Trophoblast cell (in vitro differentiated cells and primary cell): Measurements from ENCODE around the gene CERS6.

Source experiments
- DNase-seq, 2 donors: peaks; one replicate each; pipeline ENCODE4 v3.0.0-alpha.2; 2016
- H2AFZ ChIP-seq: 2 replicates; pipeline ENCODE4 v1.6.1; 2013; ENCODE audit warnings: low read length, moderate library complexity, mild to moderate bottlenecking; ENCODE audit not compliant: insufficient read depth, poor library complexity
- H2AK5ac ChIP-seq: 2 replicates; pipeline ENCODE4 v1.6.1; 2013; ENCODE audit warnings: mild to moderate bottlenecking, low read length
- H2BK120ac ChIP-seq: 2 replicates; pipeline ENCODE4 v1.6.1; 2013; ENCODE audit warnings: low read length, mild to moderate bottlenecking, moderate library complexity; ENCODE audit not compliant: insufficient read depth, poor library complexity
- H2BK12ac ChIP-seq: 2 replicates; pipeline ENCODE4 v1.6.1; 2013; ENCODE audit warnings: mild to moderate bottlenecking, low read length, moderate library complexity
- H2BK5ac ChIP-seq: 2 replicates; pipeline ENCODE4 v1.6.1; 2013; ENCODE audit warnings: low read length, low read depth, moderate library complexity, mild to moderate bottlenecking; ENCODE audit not compliant: poor library complexity
- H3K14ac ChIP-seq: 2 replicates; pipeline ENCODE4 v1.6.1; 2013; ENCODE audit warnings: mild to moderate bottlenecking, low read length
- H3K18ac ChIP-seq: 2 replicates; pipeline ENCODE4 v1.6.1; 2013; ENCODE audit warnings: mild to moderate bottlenecking, low read length
- H3K23ac ChIP-seq: 2 replicates; pipeline ENCODE4 v1.6.1; 2013; ENCODE audit warnings: low read length
- H3K27ac ChIP-seq: 2 replicates; pipeline ENCODE4 v1.5.1; 2013; ENCODE audit warnings: low read depth, mild to moderate bottlenecking, inconsistent platforms, low read length, moderate library complexity
- H3K27me3 ChIP-seq: 2 replicates; pipeline ENCODE4 v1.6.1; 2013; ENCODE audit warnings: inconsistent platforms, mild to moderate bottlenecking, low read length, moderate library complexity; ENCODE audit not compliant: insufficient read depth
- H3K36me3 ChIP-seq, 2 experiments: 1 replicate in 1 of 2; 2 replicates in 1 of 2; pipeline ENCODE4 v1.6.1; 2013; ENCODE audit warnings: low read length in 2 of 2, mild to moderate bottlenecking in 2 of 2, moderate library complexity in 1 of 2; ENCODE audit not compliant: insufficient read depth in 2 of 2, control insufficient read depth in 1 of 2
- H3K4ac ChIP-seq: 2 replicates; pipeline ENCODE4 v1.6.1; 2013; ENCODE audit warnings: low read depth, mild to moderate bottlenecking, low read length, moderate library complexity
- H3K4me1 ChIP-seq, 2 experiments: 1 replicate in 1 of 2; 2 replicates in 1 of 2; pipeline ENCODE4 v1.6.1; 2013; ENCODE audit warnings: low read length in 2 of 2, mild to moderate bottlenecking in 2 of 2, moderate library complexity in 1 of 2; ENCODE audit not compliant: insufficient read depth in 2 of 2, control insufficient read depth in 1 of 2
- H3K4me2 ChIP-seq: 2 replicates; pipeline ENCODE4 v1.6.1; 2013; ENCODE audit warnings: inconsistent platforms, mild to moderate bottlenecking, low read length, moderate library complexity
- H3K4me3 ChIP-seq: 2 replicates; pipeline ENCODE4 v1.5.1; 2013; ENCODE audit warnings: mild to moderate bottlenecking, low read depth, low read length, inconsistent platforms
- H3K79me1 ChIP-seq: one replicate; pipeline ENCODE4 v1.6.1; 2013; ENCODE audit warnings: low read length
- H3K79me2 ChIP-seq: 2 replicates; pipeline ENCODE4 v1.6.1; 2013; ENCODE audit warnings: low read length, mild to moderate bottlenecking; ENCODE audit not compliant: control insufficient read depth, insufficient read depth, poor library complexity
- H3K9ac ChIP-seq: 2 replicates; pipeline ENCODE4 v1.6.1; 2013; ENCODE audit warnings: mild to moderate bottlenecking, low read length
- H3K9me3 ChIP-seq: 2 replicates; pipeline ENCODE4 v1.6.1; 2013; ENCODE audit warnings: low read depth, mild to moderate bottlenecking, control low read depth, inconsistent platforms, low read length; ENCODE audit not compliant: insufficient read depth
- H4K12ac ChIP-seq: 2 replicates; pipeline ENCODE4 v1.6.1; 2013; ENCODE audit warnings: low read depth, mild to moderate bottlenecking, low read length, moderate library complexity
- H4K8ac ChIP-seq: 2 replicates; pipeline ENCODE4 v1.6.1; 2013; ENCODE audit warnings: low read depth, mild to moderate bottlenecking, low read length, moderate library complexity
- H4K91ac ChIP-seq: one replicate; pipeline ENCODE4 v1.6.1; 2013; ENCODE audit warnings: low read depth, mild to moderate bottlenecking, low read length, moderate library complexity
- WGBS: extraction: QIAGEN DNeasy Blood & Tissue Kit; methylation state at CpG from one replicate; pipeline ENCODE4 v1.1.7; 2013; ENCODE audit warnings: missing lambda C conversion rate; ENCODE audit not compliant: insufficient read length, insufficient coverage; ENCODE audit errors: extremely low coverage; 5-methylcytosine and 5-hydroxymethylcytosine counted together

CERS6 gene

GRCh38 chr2:168427451-168427850, 28.6 kb upstream of the CERS6 start:
- H3K14ac ChIP-seq: no peak overlapping the region
- no peak overlapping the region for H3K18ac ChIP-seq
- H3K4me2 ChIP-seq: no peak overlapping the region
- no peaks in the 10 kb centered on the region for H3K27me3 ChIP-seq
- no peak overlapping the region for H4K8ac ChIP-seq
- no CpG with 5 or more reads among the region's 3 CpGs for WGBS
- H3K27ac ChIP-seq: no peak overlapping the region
- H3K9me3 ChIP-seq: peaks cover 2% of the 10 kb centered on the region
- no peak overlapping the region for H2BK120ac ChIP-seq
- no peak overlapping the region for H2AK5ac ChIP-seq
- H3K9ac ChIP-seq: no peak overlapping the region
- no peak for DNase-seq
- H2AFZ ChIP-seq: no peak overlapping the region
- no peaks in the 10 kb centered on the region for H3K79me1 ChIP-seq
- no peak overlapping the region for H3K4me3 ChIP-seq
- no peak overlapping the region for H3K4ac ChIP-seq
- no peak overlapping the region for H2BK5ac ChIP-seq
- no peak overlapping the region for H4K12ac ChIP-seq
- no peak overlapping the region for H4K91ac ChIP-seq
- H3K4me1 ChIP-seq: peaks cover 0 to 5% of the 10 kb centered on the region in 2 experiments
- H3K79me2 ChIP-seq: no peaks in the 10 kb centered on the region
- H3K23ac ChIP-seq: no peak overlapping the region
- no peaks in the 10 kb centered on the region for H3K36me3 ChIP-seq
- H2BK12ac ChIP-seq: no peak overlapping the region

GRCh38 chr2:168428431-168428830, 27.6 kb upstream of the CERS6 start:
- no CpG with 5 or more reads among the region's 3 CpGs for WGBS

GRCh38 chr2:168429988-168430387, 26.1 kb upstream of the CERS6 start:
- Histone ChIP-seq H4K12ac (no peak overlapping the region), H3K4me2 (no peak overlapping the region), H2BK120ac (no peak overlapping the region), H3K23ac (no peak overlapping the region), H3K27ac (no peak overlapping the region), H3K36me3 (no peaks in the 10 kb centered on the region), H3K4ac (no peak overlapping the region), H3K4me3 (no peak overlapping the region), H4K91ac (no peak overlapping the region), H3K79me1 (no peaks in the 10 kb centered on the region), H3K4me1 (peaks cover 0 to 6% of the 10 kb centered on the region in 2 experiments), H3K18ac (no peak overlapping the region), H4K8ac (no peak overlapping the region), H3K14ac (no peak overlapping the region), H3K9me3 (peaks cover 2% of the 10 kb centered on the region), H2AFZ (no peak overlapping the region), H3K79me2 (no peaks in the 10 kb centered on the region), H2BK12ac (no peak overlapping the region), H3K27me3 (no peaks in the 10 kb centered on the region), H3K9ac (no peak overlapping the region), H2AK5ac (no peak overlapping the region), H2BK5ac (no peak overlapping the region)
- no CpG with 5 or more reads among the region's 6 CpGs for WGBS
- DNase-seq: no peak

More at GRCh38 chr2:168428431-168428830, 27.6 kb upstream of the CERS6 start:
- Histone ChIP-seq H3K14ac (no peak overlapping the region), H3K36me3 (no peaks in the 10 kb centered on the region), H2BK5ac (no peak overlapping the region), H3K79me2 (no peaks in the 10 kb centered on the region), H3K79me1 (no peaks in the 10 kb centered on the region), H2BK12ac (no peak overlapping the region), H2AK5ac (no peak overlapping the region), H4K91ac (no peak overlapping the region), H3K9me3 (peaks cover 2% of the 10 kb centered on the region), H2AFZ (no peak overlapping the region), H3K4me1 (peaks cover 0 to 5% of the 10 kb centered on the region in 2 experiments), H3K23ac (no peak overlapping the region), H3K4ac (no peak overlapping the region), H3K27ac (no peak overlapping the region), H3K27me3 (no peaks in the 10 kb centered on the region), H4K12ac (no peak overlapping the region), H3K9ac (no peak overlapping the region), H3K4me2 (no peak overlapping the region), H2BK120ac (no peak overlapping the region), H3K18ac (no peak overlapping the region), H4K8ac (no peak overlapping the region), H3K4me3 (no peak overlapping the region)
- DNase-seq: no peak

GRCh38 chr2:168430431-168430830, 25.6 kb upstream of the CERS6 start:
- no CpG with 5 or more reads among the region's 3 CpGs for WGBS
- Histone ChIP-seq H3K79me1 (no peaks in the 10 kb centered on the region), H2BK5ac (no peak overlapping the region), H3K79me2 (no peaks in the 10 kb centered on the region), H3K23ac (no peak overlapping the region), H3K4me1 (peaks cover 0 to 7% of the 10 kb centered on the region in 2 experiments), H3K4ac (no peak overlapping the region), H3K36me3 (no peaks in the 10 kb centered on the region), H4K91ac (no peak overlapping the region), H2AK5ac (no peak overlapping the region), H3K4me3 (no peak overlapping the region), H3K27ac (no peak overlapping the region), H3K9ac (no peak overlapping the region), H4K12ac (no peak overlapping the region), H2AFZ (no peak overlapping the region), H3K18ac (no peak overlapping the region), H3K4me2 (no peak overlapping the region), H3K14ac (no peak overlapping the region), H2BK120ac (no peak overlapping the region), H2BK12ac (no peak overlapping the region), H3K9me3 (peaks cover 2% of the 10 kb centered on the region), H3K27me3 (no peaks in the 10 kb centered on the region), H4K8ac (no peak overlapping the region)
- DNase-seq: no peak
